ENCODE measurements around the gene HPCAL1.

GRCh38 chr2:10297959-10298531, 4.7 kb upstream of the HPCAL1 start:
- TF ChIP-seq EP300 (IDR thresholded peaks at IDR 0.05) (no peak), CTCF (IDR thresholded peaks at IDR 0.05) (no peak), POLR2A (IDR thresholded peaks at IDR 0.05) (no peak)

Measured in tibial nerve (tissue), 4 donors.